Measurements from ENCODE around the gene SREBF2.
"Not testable (repeated sequence)": the region's sequence is repeated elsewhere in the genome, so short reads cannot be mapped to it uniquely, and the experiment has no call there.

Gene SREBF2

DNA sequence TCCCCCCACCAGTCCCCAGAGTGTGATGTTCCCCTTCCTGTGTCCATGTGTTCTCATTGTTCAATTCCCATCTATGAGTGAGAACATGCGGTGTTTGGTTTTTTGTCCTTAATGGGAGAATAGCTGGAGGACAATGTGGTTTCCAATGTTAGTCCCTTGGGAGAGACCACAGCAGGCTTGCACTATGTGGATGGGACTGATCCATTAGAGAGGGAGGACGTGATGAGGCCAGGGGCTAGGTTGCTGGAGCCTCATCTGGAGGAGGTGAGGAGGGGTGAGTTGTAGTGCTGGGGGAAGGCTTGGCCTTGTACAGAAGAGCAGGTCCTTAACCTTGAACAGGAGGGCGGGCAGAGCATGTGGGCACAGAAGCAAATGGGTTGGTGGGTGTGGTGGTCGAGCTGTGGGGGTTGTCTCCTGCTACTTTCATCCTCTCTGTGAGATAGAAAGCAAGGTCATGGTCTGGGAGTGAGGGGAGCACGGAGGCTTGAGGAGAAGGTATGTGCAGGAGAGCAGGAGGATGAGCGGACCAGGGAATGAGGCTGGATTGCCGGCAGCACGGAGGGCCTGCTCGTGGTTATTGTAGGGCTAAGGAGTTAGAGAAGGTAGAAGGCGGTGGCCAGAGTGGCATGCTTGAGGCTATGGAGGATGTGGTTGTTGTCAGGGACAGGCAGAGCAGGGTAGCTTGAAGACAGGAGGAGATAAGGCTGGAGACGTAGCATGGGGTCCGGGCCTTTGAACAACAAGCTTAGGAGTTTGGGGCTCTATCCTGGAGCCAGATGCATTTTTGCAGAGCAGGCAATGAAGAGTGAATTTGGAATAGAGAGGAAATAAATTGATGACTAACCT is 11.2 kb upstream of the SREBF2 start:
- no peak for DNase-seq

DNA sequence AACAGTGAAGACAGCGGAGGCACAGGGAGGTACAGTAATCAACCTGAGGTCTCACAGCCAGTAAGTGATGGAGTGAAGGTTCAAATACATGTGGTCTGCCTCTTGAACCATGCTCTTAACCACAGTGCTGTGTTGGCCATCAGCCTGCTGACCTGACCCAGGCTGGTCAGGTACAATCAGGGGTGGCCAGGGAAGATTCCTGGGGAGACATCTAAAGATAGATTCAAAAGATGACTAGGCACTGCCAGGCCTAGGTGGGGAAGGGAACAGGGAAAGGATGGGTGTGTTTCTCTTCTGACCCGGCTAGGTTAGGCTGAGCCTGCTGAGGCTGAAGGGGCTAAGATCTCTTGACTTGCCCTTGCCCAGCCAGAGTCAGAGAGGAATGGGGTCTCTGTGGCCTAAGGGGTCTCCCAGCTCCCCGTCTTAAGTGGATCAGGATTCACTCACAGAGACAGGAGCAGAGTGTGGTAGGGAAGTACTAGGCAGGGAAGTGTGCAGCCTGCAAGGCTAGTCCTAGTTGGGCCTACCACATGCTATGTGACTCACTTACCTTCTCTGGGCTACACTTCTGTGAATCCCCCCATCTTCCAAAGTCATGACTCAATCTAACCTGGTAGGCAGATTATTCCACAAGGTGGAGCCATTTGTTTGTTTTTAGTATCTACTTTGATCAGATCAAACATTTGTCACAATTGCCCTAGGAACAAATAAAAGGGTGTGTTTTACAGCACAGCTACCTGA is 10.4 kb upstream of the SREBF2 start:
- DNase-seq: peak in 1 of 2 donors; percentile 89

DNA sequence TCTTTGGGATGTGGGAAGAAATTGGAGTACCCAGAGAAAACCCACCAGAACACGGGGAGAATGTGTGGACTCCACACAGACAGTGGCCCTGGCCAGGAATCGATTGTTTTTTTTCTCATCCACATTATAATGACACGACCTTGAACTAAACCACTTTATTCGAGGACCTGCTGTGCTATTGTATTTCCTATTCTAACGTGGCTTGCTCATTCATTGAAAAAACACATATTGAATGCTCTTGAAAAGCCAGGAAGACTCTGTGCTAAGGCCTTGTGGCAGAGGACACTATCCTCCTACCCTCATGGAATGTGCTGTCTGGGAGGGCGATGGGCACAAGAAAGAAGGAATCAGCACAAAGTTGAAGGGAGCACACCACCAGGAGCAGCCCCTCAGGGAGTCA is 9.1 kb upstream of the SREBF2 start:
- DNase-seq: no peak

DNA sequence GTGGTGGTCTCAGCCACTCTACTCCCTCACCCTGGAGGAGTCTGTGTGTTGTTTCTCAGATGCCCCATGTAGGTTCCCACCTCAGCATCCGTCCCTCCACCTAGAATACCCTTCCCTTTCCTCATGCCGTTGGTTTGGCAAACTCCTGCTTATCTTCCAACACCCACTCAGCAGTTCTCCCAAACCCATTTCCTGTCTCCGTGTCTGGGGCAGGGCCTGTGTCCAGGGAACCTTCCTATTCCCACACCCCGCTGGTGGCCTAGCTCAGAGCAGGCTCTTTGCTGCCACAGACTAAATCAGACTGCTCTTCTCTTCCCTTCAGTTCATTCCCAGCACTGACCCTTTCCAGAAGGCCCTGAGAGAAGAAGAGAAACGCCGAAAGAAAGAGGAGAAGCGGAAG is 7.5 kb upstream of the SREBF2 start:
- no peak for DNase-seq

DNA sequence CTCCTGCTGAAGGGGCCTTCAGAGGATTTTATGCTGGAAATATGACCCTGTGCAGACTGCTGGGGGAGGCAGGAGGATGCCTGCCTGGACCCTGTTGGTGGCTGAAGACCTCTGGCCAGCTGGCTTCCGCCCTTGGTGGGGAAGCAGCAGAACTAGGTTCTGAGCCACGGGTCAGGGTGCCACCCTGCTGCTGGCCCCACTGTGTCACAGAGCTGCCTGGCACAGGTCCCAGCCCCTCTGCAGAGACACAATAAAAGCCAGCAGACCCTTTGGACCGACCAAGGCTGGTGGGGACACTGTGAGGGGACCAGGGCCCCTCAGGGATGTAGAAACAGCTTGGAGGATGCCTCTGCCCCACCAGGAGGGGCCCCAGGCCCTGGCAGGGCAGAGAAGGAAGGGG is 6.9 kb upstream of the SREBF2 start:
- DNase-seq: no peak

DNA sequence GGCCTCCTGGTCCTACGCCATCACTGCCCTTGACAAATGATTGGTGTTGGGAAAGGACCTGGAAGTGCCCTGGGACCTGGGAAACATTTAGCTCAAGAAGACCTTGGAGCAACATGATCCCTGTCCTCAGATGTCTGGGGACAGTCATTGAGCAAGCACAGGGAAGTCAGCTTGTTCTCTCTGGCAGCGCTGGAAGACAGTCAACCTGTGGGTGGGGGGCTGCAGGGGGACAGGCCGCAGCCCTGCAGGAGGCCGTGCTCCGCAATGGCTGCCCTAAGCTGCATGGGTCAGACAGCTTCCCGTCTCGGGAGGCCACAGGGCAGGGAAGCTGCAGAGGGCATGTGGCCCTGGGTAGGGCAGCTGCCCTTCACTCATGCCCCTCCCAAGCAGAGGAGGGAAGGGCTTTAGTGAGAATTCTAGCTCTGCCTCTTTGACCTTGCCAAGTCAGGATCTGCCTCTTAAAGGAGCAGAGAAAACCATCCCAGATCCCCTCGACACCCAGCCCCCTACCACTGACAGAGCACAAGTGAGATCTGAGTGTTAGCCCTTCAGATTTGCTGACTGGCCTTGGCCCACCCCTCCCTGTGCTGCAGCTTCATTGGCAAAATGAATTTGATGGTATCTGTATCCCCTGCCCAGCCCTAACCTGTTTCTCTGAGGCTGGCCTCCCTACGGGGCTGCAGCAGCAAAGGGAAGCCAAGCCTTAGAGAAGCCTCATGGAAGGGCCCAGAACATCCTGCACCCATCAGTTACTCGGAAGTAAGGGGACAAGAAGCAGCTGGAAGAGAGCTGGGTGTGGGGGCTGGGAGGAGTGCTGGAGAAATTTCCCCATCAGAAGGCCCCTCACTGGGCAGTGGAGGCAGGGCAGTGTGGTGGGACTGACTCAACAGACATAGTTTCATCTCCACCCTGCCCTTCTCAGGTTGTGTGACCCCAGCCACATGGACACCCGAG is 6.2 kb upstream of the SREBF2 start:
- no peak for DNase-seq

DNA sequence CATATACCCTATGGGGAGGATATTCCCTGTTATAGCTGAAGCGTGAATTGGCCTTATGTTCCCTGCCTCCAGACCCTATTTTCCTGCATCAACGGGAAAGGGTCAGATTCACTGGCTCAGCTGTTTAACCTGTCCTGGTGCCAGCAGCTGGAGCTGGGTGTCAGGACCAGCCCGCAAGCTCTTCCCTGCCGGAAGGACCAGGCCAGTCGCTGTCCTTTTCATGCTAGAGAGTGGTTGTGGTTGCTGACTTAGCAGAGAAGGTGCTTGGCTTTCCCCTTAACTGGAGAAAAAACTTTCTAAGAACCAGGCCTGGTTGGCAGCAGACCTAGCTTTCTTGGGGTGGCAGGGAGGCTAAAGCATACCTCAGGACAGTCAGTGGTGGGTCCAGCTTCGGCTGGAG is 5.2 kb upstream of the SREBF2 start:
- DNase-seq: no peak

DNA sequence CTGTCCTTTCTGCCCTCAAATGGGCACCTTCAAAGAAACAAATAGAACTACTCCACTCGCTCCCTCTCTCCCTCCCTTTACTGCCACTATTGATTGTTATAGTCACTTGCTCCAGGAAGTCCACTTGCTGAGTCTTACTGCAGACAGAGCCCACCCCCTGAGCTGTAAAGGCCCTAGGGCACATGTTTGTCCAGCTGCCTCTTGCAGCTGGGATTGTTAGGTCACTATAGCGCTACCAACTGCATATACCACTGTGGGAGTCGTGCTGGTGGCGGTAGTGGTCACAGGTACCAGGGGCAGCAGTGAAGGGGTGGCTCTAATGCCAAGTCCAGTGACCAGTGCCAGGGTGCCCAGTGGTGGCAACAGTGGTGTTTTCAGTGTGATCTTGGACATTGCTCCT is 4.4 kb upstream of the SREBF2 start:
- no peak for DNase-seq

DNA sequence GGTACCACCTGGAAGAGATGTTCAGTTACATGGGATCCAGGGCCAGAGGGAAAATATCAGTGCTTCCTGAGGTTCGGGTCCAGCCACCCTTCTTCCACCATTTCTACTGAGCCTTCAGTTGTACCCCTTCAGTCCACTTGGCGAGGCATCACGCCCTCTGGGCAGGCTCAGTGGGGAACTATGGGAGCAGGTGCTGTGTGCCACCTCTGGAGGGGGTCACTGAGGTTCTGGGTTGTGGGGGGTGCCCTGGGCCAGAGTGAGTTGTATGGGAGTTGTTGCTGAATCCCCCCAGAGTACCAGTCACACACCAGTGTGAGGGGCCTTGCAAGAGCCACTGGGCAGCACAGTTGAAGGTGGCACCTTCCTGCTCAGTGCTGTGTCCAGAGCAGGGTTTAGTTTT is 2.7 kb upstream of the SREBF2 start:
- DNase-seq: no peak

DNA sequence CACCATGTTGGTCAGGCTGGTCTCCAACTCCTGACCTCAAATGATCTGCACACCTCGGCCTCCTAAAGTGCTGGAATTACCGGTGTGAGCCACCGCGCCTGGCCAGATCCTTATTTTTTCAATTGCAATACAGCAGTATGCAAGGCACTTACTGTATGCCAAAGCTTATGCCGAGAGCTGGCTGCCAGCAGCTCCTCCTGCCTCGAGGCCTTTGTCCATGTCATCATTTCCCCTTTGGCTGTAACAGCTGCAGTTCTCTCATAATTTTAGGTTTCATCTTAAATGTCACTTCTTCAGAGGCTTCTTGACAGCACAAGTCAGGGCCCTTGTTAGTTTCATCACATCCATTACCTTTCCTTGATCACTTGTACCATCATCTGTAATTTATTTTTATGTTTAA is 1.5 kb upstream of the SREBF2 start:
- peak; percentile 3 to 67 for DNase-seq

DNA sequence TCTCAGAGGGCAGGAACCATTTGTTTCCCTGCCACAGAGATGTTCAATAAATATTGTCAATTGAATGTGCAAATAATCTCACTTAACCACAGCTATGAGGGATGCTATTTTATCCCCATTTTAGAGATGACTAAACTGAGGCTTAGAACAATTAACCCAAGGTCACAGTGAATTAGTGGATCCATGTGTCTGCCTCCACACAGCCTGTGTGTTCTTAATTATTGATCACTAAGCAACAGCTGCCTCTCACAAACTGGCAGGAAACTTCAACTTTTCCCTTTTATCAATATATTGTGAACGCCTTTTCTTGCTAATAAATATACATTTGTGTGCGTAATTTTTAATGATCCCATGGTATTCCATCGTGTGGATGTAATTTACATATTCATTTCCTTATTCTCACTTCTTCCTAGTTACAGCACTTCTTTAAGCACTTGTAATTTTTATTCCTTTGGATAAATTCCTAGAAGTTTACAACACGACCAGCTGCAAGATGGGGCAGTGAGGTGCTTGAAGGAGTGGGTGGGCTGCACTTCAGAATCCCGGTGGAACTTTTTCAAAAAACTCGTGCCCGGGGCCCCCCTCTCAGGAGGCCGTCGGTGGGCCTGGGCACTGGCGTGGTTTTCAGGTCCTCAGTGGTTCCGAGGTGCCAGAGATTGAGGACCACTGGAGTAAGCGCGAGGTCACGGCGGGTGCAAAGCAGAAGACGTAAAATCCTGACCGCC is 915 bp upstream of the SREBF2 start:
- DNase-seq: peak in 1 of 2 donors; percentile 23

DNA sequence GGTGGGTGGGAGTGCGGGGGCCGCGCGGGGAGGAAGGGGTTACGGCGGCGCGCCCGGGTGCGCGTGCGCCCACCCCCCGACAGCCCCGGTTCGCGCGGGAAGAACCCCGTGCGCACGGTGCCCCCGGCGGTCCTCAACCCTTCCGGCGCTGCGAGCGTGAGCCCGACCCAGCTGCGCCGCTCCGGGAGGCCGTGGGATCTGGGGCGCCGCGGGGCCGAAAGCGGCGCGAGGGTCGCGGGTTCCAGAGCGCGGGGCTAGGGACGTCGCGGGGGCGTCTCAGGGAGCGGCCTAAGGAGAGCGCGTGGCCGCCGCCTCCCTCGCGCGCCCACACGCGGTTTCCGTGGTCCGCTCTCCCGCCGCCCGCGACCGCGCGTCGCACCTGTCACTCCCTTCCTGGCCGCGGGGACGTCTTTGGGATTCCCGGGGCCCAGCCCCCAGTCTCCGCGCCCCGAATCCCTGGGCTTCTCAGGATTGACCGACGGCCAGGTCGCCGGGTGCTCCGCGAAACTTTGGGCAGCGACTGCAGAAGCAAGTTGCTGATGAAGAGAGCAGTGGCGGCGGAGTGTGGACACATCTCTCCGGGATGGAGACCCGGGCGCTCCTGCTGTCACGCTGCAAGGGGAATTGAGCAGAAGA is 582 bp downstream of the SREBF2 start:
- DNase-seq: peak; percentile 16 to 34

DNA sequence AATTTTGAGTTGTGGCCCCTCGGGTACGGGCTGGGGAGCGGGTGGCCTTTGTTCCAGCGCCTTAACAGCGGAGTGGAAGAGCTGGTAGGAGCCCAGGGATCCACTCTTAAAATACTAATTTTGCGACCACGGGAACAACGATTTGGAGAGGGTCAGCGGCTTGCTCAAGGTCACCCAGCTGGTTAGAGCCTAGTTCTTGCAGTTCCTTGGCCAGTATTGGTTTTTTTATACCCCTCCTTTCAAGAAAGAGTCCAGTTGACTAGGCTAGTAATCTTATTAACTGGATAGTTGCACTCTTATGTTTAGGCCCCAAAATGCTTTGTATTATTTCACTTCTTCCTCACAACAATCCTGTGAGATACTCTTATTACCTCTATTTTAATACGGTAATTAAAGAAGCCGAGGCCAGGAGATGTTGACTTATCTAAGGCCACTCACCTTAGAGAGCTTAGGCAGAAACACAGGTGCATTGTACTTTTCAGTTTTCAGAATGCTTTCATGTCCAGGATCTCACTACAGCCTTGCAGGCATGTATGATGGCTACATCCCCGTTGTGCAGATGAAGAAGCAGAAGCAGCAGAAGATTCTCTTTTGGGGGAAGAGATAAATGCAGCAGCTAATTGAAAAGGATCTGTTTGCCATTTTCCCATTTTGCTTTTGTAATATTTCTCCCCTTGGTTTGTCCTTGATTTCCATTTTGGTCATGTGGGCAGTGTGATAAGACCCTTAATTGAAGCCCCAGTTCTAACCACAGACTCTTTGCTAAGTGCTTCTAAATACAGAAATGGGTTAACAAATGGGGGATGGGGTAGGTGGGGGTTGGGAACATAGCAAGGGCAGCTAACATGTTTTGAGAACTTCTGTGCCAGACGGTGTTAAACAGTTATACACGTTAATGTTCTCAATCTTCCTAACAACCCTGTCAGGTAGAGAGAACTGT is 1.4 kb downstream of the SREBF2 start:
- no peak for DNase-seq

DNA sequence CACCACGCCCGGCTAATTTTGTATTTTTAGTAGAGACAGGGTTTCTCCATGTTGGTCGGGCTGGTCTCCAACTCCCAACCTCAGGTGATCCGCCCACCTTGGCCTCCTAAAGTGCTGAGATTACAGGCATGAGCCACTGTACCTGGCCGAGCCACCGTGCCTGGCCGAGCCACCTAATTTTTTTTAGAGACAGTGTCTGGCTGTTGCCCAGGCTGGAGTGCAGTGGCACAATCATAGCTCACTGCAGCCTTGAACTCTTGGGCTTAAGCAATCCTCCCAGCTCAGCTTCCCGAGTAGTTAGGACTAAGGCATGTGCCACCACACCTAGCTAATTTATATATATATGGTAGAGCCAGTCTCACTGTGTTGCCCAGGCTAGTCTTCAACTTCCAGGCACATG is 2.6 kb downstream of the SREBF2 start:
- not testable (repeated sequence) for DNase-seq

DNA sequence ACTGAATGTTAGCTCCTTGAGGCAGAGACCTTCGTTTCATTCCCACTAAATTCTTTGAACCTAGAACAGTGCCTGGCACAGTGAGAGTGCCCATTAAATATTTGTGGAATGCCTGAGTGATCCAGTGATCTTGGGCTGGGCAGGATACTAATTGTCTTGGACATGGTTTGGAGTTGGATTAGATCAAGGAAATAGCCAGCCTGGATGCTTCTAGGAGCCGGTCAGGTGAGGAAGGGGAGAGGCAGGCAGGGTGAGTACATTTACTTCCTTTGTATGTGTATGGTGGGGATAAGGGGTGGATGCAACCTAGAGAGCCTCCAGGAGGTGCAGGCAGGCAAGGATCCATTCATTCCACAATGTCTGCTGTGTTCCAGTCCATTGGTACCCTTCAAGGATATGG is 3.6 kb downstream of the SREBF2 start:
- DNase-seq: no peak

DNA sequence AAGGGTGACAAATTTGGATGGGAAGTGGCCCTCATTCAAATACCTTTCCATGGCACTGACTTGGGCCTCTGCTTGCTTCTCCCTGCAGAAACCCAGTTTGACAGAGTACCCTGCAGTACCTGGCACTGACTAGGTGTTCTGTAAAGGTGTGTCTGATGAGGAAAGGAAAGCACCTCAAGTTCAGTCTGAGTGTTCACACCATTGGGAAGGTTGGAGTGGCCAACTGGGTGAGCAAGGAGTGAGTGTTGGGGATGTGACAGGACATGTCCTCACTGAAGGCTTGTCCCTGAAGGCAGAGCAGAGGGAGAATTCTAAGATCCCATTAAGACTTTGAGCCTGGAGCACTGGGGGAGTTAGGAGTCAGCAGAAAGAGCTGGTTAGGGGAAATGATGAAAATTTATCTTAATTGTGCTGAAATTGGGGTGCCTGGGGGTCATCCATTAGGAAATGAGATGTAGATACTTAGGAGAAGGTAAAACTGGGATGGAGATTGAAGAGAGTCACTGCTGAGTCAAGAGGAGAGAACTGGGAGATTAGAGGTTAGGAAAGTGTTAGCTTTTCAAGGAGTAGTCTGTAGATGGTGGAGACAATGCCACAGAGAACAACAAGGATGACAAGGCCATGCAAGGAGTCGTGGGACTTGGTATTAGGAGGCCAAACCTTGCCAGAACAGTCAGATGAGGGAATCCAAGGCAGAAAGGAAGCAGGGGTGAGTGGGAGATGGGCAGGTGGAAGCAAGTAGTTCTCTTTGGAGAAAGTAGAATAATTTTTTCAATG is 6.1 kb downstream of the SREBF2 start:
- DNase-seq: no peak

DNA sequence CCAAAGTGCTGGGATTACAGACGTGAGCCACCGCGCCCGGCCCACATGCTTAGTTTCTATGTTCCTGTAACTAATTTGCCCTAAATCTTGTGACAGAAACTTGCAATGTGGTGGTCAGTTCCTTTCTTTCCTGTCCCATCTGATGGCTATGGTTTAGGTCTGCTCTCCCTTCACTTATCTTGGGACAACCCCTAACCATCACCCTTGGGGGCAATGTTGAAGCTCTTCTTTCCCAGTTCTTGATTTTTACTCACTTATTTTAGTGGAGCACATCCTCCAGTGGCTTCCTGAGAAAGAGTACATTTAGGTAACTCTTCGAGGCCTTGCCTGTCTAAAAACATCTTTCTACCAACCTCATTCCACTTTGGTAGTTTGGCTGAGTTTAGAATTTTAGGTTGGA is 7.3 kb downstream of the SREBF2 start:
- no peak for DNase-seq

DNA sequence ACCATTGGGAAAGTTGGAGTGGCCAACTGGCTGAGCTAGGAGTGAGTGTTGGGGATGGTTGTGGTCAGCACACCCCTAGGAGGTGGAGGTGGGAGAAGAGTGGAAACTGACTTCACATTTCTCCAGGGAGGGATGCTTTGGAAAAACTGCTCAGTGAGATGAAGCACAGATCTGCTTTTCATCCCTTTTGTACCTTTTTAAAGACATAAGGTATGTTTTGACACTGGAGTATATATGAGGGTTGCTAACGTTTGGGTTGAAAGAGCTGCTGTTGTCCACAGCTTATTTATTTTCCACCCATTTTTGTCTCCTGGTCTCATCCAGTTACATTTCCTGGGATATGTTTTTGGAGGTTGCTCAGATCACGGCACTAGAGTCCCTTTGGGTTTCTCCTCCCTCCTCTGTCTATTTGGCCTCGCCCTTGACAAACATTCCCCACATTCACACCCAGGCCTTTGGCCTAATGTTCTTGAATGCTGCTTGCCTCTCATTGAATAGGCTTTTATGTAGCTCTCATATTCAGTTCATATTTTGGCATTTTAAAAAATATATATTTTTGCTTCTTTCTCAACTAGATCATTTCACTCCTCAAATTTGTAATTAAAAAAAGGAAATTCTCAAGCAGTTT is 8.3 kb downstream of the SREBF2 start:
- no peak for DNase-seq

All from bone marrow (tissue), 2 donors.